IMR-90 (cell line): ENCODE results near the gene MZB1. TPM values are rescaled to one million over a fixed set of nuclear protein-coding genes. Genes with fewer than 3 reads are reported as not detected.

Experiments
- ATAC-seq: fragments of 200-7000 bp; cut with Tn5 transposase; 2 replicates; pipeline ENCODE4 v1.9.1; 2020; ENCODE audit warnings: low read depth, mild to moderate bottlenecking, moderate library complexity
- BruUV-seq: library from RNA; stranded (reverse); fragments of 400-500 nt; replicated peaks from 2 replicates; lab custom pipeline; 2021; lab: Mats Ljungman, UMichigan
- CTCF ChIA-PET: fragments of 300-600 bp; formaldehyde crosslinking; extraction: SDS; loops from one replicate; lab custom pipeline; 2021; ENCODE audit warnings: antibody characterized with exemption; lab: Yijun Ruan, JAX
- POLR2A ChIA-PET: fragments of 300-600 bp; sonication (Branson Sonifier 250); formaldehyde crosslinking; loops from one replicate; lab custom pipeline; 2022; ENCODE audit warnings: antibody characterized with exemption; ENCODE audit not compliant: unreplicated experiment; lab: Charles Lee
- DNase-seq: peaks from one replicate; pipeline ENCODE4 v3.0.0; 2013
- H2AFZ ChIP-seq: replicated peaks from 2 replicates; pipeline ENCODE3; 2013; ENCODE audit warnings: low read length, mild to moderate bottlenecking; ENCODE audit not compliant: poor library complexity
- H2AK5ac ChIP-seq: 2 replicates; pipeline ENCODE4 v1.6.1; 2013; ENCODE audit warnings: low read depth, low read length, inconsistent platforms
- H2AK9ac ChIP-seq: replicated peaks from 2 replicates; pipeline ENCODE3; 2013; ENCODE audit warnings: mild to moderate bottlenecking, low read depth, low read length, moderate library complexity; ENCODE audit not compliant: poor library complexity
- H2BK120ac ChIP-seq: 2 replicates; pipeline ENCODE4 v1.6.1; 2013; ENCODE audit warnings: low read depth, low read length, inconsistent platforms
- H2BK15ac ChIP-seq: 3 replicates; pipeline ENCODE4 v1.6.1; 2013; ENCODE audit warnings: low read depth, low read length, inconsistent platforms
- H2BK20ac ChIP-seq: 2 replicates; pipeline ENCODE4 v1.6.1; 2013; ENCODE audit warnings: low read depth, mild to moderate bottlenecking, inconsistent platforms, low read length, moderate library complexity
- H2BK5ac ChIP-seq: 2 replicates; pipeline ENCODE4 v1.6.1; 2013; ENCODE audit warnings: mild to moderate bottlenecking, low read depth, low read length, inconsistent platforms; ENCODE audit not compliant: poor library complexity, severe bottlenecking
- H3K14ac ChIP-seq: replicated peaks from 2 replicates; pipeline ENCODE4 v1.6.1; 2013; ENCODE audit warnings: low read depth, low read length, inconsistent platforms
- H3K18ac ChIP-seq: 2 replicates; pipeline ENCODE4 v1.6.1; 2013; ENCODE audit warnings: low read depth, low read length, control low read depth
- H3K23ac ChIP-seq: 2 replicates; pipeline ENCODE4 v1.6.1; 2013; ENCODE audit warnings: low read depth, low read length, inconsistent platforms
- H3K27ac ChIP-seq: 2 replicates; pipeline ENCODE4 v1.5.1; 2013; ENCODE audit warnings: mild to moderate bottlenecking, control low read depth, low read length; ENCODE audit not compliant: insufficient read depth
- H3K27me3 ChIP-seq: 2 replicates; pipeline ENCODE4 v1.6.1; 2013; ENCODE audit warnings: low read length; ENCODE audit not compliant: control insufficient read depth, insufficient read depth
- H3K36me3 ChIP-seq: 2 replicates; pipeline ENCODE4 v1.6.1; 2013; ENCODE audit warnings: low read length, mixed read lengths; ENCODE audit not compliant: control insufficient read depth, insufficient read depth
- H3K4ac ChIP-seq: 2 replicates; pipeline ENCODE4 v1.6.1; 2013; ENCODE audit warnings: low read depth, low read length, inconsistent platforms
- H3K4me1 ChIP-seq: 2 replicates; pipeline ENCODE4 v1.6.1; 2013; ENCODE audit warnings: low read length, mixed read lengths; ENCODE audit not compliant: control insufficient read depth, insufficient read depth
- H3K4me2 ChIP-seq: 2 replicates; pipeline ENCODE4 v1.6.1; 2013; ENCODE audit warnings: low read depth, mild to moderate bottlenecking, control low read depth, low read length, moderate library complexity
- H3K4me3 ChIP-seq: 2 replicates; pipeline ENCODE4 v1.5.1; 2013; ENCODE audit warnings: low read depth, mild to moderate bottlenecking, control low read depth, low read length, moderate library complexity; ENCODE audit not compliant: insufficient read depth
- H3K56ac ChIP-seq: 2 replicates; pipeline ENCODE4 v1.6.1; 2013; ENCODE audit warnings: low read length, inconsistent platforms; ENCODE audit not compliant: insufficient read depth; ENCODE audit errors: extremely low read depth
- H3K79me1 ChIP-seq, 2 experiments: 2 replicates each; pipeline ENCODE4 v1.6.1; 2013; ENCODE audit warnings: low read length in 2 of 2, inconsistent platforms in 1 of 2, low read depth in 1 of 2
- H3K9ac ChIP-seq: 2 replicates; pipeline ENCODE4 v1.6.1; 2013; ENCODE audit warnings: low read depth, low read length, control low read depth
- H3K9me1 ChIP-seq: 2 replicates; pipeline ENCODE4 v1.6.1; 2013; ENCODE audit warnings: low read length, inconsistent platforms; ENCODE audit not compliant: insufficient read depth
- H3K9me3 ChIP-seq: 2 replicates; pipeline ENCODE4 v1.6.1; 2013; ENCODE audit warnings: low read length; ENCODE audit not compliant: control insufficient read depth, insufficient read depth
- H4K20me1 ChIP-seq: 2 replicates; pipeline ENCODE4 v1.6.1; 2013; ENCODE audit warnings: low read length, inconsistent platforms; ENCODE audit not compliant: insufficient read depth
- H4K5ac ChIP-seq: 2 replicates; pipeline ENCODE4 v1.6.1; 2013; ENCODE audit warnings: mild to moderate bottlenecking, low read depth, low read length, control low read depth
- H4K8ac ChIP-seq, 2 experiments: 2 replicates each; pipeline ENCODE4 v1.6.1; 2013; ENCODE audit warnings: low read depth in 2 of 2, low read length in 2 of 2, control low read depth in 1 of 2, inconsistent platforms in 1 of 2
- H4K91ac ChIP-seq: 2 replicates; pipeline ENCODE4 v1.6.1; 2013; ENCODE audit warnings: low read depth, low read length, inconsistent platforms; ENCODE audit not compliant: insufficient read depth
- BHLHE40 ChIP-seq: fragments of 150-350 bp; IDR thresholded peaks from 2 replicates; pipeline ENCODE4 v1.6.1; 2016; ENCODE audit warnings: mild to moderate bottlenecking, low read depth, low read length
- CEBPB ChIP-seq: IDR thresholded peaks from 2 replicates; pipeline ENCODE4 v1.6.1; 2012; ENCODE audit warnings: low read depth, low read length, improper control_type of control experiment
- CHD1 ChIP-seq: IDR thresholded peaks from 2 replicates; pipeline ENCODE4 v1.6.1; 2012; ENCODE audit warnings: low read depth, low read length, improper control_type of control experiment
- FOS ChIP-seq: fragments of 150-350 bp; IDR thresholded peaks from 2 replicates; pipeline ENCODE4 v1.6.1; 2016; ENCODE audit warnings: low read depth, low read length
- MAFK ChIP-seq: IDR thresholded peaks from 2 replicates; pipeline ENCODE4 v1.6.1; 2012; ENCODE audit warnings: low read depth, low read length, improper control_type of control experiment
- MAZ ChIP-seq: IDR thresholded peaks from 2 replicates; pipeline ENCODE4 v1.6.1; 2012; ENCODE audit warnings: low read depth, mild to moderate bottlenecking, low read length, improper control_type of control experiment, moderate library complexity, borderline replicate concordance
- MXI1 ChIP-seq: IDR thresholded peaks from 2 replicates; pipeline ENCODE4 v1.6.1; 2012; ENCODE audit warnings: low read depth, mild to moderate bottlenecking, low read length, moderate library complexity, borderline replicate concordance
- NFE2L2 ChIP-seq: fragments of 150-350 bp; IDR thresholded peaks from 2 replicates; pipeline ENCODE4 v1.6.1; 2016; ENCODE audit warnings: low read depth, mild to moderate bottlenecking, low read length
- POLR2A ChIP-seq: IDR thresholded peaks from 2 replicates; pipeline ENCODE4 v1.6.1; 2012; ENCODE audit warnings: mild to moderate bottlenecking, low read depth, low read length
- RAD21 ChIP-seq: IDR thresholded peaks from 2 replicates; pipeline ENCODE4 v1.6.1; 2012; ENCODE audit warnings: low read length, improper control_type of control experiment
- RCOR1 ChIP-seq: IDR thresholded peaks from 2 replicates; pipeline ENCODE4 v1.6.1; 2012; ENCODE audit warnings: mild to moderate bottlenecking, low read length, improper control_type of control experiment; ENCODE audit not compliant: insufficient replicate concordance
- RFX5 ChIP-seq: IDR thresholded peaks from 2 replicates; pipeline ENCODE4 v1.8.0; 2012; ENCODE audit warnings: low read depth, mild to moderate bottlenecking, low read length, moderate library complexity
- SMC3 ChIP-seq: fragments of 150-350 bp; IDR thresholded peaks from 2 replicates; pipeline ENCODE4 v1.6.1; 2016; ENCODE audit warnings: low read depth, mild to moderate bottlenecking, antibody characterized with exemption, low read length, moderate library complexity
- WGBS, 2 experiments: methylation state at CpG; one replicate each; pipeline versions ENCODE4 v1.1.5 to v1.1.7; 2013; ENCODE audit warnings: missing lambda C conversion rate in 2 of 2; ENCODE audit not compliant: insufficient read length in 1 of 2; ENCODE audit errors: extremely low coverage in 2 of 2; 5-methylcytosine and 5-hydroxymethylcytosine counted together
- dilution Hi-C: fragments of 300-500 bp; cut with HindIII; formaldehyde crosslinking; loops from one replicate; pipeline ENCODE4 v1.14.3; 2018; ENCODE audit warnings: low sequenced_read_pairs; ENCODE audit not compliant: unreplicated experiment
- in situ Hi-C: fragments of 300-500 bp; cut with MboI; formaldehyde crosslinking; loops from 3 replicates; pipeline ENCODE4 v1.14.3; 2019; ENCODE audit warnings: low sequenced_read_pairs, inconsistent platforms, mixed read lengths
- intact Hi-C: fragments of 100-400 bp; cut with micrococcal nuclease; formaldehyde crosslinking; loops from 2 replicates; pipeline ENCODE4 v1.10.0; 2022
- polyA plus RNA-seq, 3 experiments: library from polyadenylated mRNA; depleted of rRNA; stranded (reverse); fragments of >200 nt; gene quantifications; 2 replicates each; pipeline ENCODE4 v1.2.3, GENCODE V29; 2012; ENCODE audit warnings: low replicate concordance in 1 of 3
- total RNA-seq: library from RNA; depleted of rRNA; stranded (reverse); fragments of >200 nt; gene quantifications from 2 replicates; pipeline ENCODE4 v1.2.3, GENCODE V29; 2012
- TF ChIP-seq, protein P1 (sequence below): conservative IDR thresholded peaks from 2 replicates; pipeline ENCODE4 v1.5.1; 2012; ENCODE audit warnings: mild to moderate bottlenecking, low read depth, low read length, improper control_type of control experiment
- TF ChIP-seq, protein P2 (sequence below): fragments of 150-350 bp; IDR thresholded peaks from 2 replicates; pipeline ENCODE4 v1.6.1; 2016; ENCODE audit warnings: low read depth, mild to moderate bottlenecking, low read length, moderate library complexity, borderline replicate concordance

MZB1 gene
- total and polyA plus RNA-seq, 2 of the 4 experiments (the other 2 are of a cell fraction) = not detected

DNA sequence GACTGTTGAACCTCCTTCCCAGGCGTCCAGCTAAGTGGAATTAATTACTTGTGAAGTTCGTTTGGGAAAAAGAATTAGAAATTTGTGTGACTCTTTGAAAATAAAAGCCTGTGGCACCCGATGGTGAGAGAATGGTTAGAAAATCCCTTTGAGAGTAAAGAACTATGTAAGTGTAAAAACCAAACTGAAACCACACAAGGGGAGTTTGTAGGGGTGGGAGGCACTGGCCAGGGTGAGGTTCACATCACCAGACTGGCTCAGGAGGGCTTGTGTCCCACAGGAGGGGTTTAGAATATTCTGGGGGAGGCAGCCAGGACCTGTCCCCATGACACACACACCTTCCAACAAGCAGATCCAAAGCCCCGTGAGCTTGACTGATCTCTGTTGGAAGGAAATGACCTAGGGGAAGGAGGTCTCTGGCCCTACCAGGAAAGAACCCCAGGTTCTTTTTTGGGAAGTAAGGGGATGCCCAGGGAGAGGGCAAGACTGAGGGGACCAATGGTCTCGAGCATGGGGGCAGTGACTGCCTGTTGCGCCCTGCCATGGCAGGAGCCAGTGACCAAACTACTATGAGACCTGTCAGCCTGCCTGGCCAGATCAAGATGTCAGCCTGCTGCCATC, 9.9 kb upstream of the MZB1 start:
- CTCF ChIA-PET = no interaction called here
- no peak overlapping the region for H3K4me2 ChIP-seq
- dilution Hi-C loops = loop anchor here (25.0 kb wide), 1 partner anchor 113 kb away; no protein-coding TSS in a partner anchor
- intact Hi-C loops = no loop called here
- H2AK5ac ChIP-seq = no peak overlapping the region
- peaks cover 4% of the 10 kb centered on the region for H3K4me1 ChIP-seq
- no peak overlapping the region for H3K27ac ChIP-seq
- H3K9ac ChIP-seq = no peak overlapping the region
- peak overlapping the region; percentile 49 for H2AK9ac ChIP-seq
- no TSS peak for BruUV-seq
- H2AFZ ChIP-seq = no peak overlapping the region
- in situ Hi-C loops = no loop called here
- no peak overlapping the region for H4K8ac ChIP-seq
- no peak overlapping the region for H2BK5ac ChIP-seq
- peaks cover 8% of the 10 kb centered on the region for H3K9me1 ChIP-seq
- ATAC-seq (no peak), DNase-seq (no peak)
- no peak overlapping the region for H3K4me3 ChIP-seq
- POLR2A ChIA-PET = no interaction called here
- peaks cover 6% of the 10 kb centered on the region; the same call in 1 of the 2 replicates for H3K27me3 ChIP-seq
- no peak overlapping the region for H4K91ac ChIP-seq
- H3K79me1 ChIP-seq = peaks cover 0 to 14% of the 10 kb centered on the region in 2 experiments; a peak in 1 of 4 replicates
- H2BK20ac ChIP-seq = no peak overlapping the region
- no peak overlapping the region for H3K23ac ChIP-seq
- WGBS, 2 experiments = 82% methylated on average over 3 of the region's 6 CpGs; no CpG with 5 or more reads in 1 of the 2 experiments
- H3K18ac ChIP-seq = no peak overlapping the region
- no peak overlapping the region for H4K5ac ChIP-seq
- no peaks in the 10 kb centered on the region; the same call in 1 of the 2 replicates for H4K20me1 ChIP-seq
- TF ChIP-seq FOS (no peak), POLR2A (no peak), MAZ (no peak), MXI1 (no peak), SMC3 (no peak), BHLHE40 (no peak), CHD1 (no peak), NFE2L2 (no peak), CEBPB (no peak), MAFK (no peak), RFX5 (no peak), RCOR1 (no peak), RAD21 (no peak)
- TF ChIP-seq, protein P1, sequence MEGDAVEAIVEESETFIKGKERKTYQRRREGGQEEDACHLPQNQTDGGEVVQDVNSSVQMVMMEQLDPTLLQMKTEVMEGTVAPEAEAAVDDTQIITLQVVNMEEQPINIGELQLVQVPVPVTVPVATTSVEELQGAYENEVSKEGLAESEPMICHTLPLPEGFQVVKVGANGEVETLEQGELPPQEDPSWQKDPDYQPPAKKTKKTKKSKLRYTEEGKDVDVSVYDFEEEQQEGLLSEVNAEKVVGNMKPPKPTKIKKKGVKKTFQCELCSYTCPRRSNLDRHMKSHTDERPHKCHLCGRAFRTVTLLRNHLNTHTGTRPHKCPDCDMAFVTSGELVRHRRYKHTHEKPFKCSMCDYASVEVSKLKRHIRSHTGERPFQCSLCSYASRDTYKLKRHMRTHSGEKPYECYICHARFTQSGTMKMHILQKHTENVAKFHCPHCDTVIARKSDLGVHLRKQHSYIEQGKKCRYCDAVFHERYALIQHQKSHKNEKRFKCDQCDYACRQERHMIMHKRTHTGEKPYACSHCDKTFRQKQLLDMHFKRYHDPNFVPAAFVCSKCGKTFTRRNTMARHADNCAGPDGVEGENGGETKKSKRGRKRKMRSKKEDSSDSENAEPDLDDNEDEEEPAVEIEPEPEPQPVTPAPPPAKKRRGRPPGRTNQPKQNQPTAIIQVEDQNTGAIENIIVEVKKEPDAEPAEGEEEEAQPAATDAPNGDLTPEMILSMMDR = no peak
- TF ChIP-seq, protein P2, sequence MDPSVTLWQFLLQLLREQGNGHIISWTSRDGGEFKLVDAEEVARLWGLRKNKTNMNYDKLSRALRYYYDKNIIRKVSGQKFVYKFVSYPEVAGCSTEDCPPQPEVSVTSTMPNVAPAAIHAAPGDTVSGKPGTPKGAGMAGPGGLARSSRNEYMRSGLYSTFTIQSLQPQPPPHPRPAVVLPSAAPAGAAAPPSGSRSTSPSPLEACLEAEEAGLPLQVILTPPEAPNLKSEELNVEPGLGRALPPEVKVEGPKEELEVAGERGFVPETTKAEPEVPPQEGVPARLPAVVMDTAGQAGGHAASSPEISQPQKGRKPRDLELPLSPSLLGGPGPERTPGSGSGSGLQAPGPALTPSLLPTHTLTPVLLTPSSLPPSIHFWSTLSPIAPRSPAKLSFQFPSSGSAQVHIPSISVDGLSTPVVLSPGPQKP = no peak
- no peak overlapping the region for H2BK15ac ChIP-seq
- no peak overlapping the region for H3K14ac ChIP-seq
- H2BK120ac ChIP-seq = no peak overlapping the region
- no peaks in the 10 kb centered on the region for H3K9me3 ChIP-seq
- H3K36me3 ChIP-seq = no peaks in the 10 kb centered on the region
- H3K56ac ChIP-seq = no peak overlapping the region
- no peak overlapping the region for H3K4ac ChIP-seq
